ENCODE measurements around the gene QRSL1.

- TF ChIP-seq EZH2phosphoT487 (IDR thresholded peaks at IDR 0.05) (no peak), EZH2 (IDR thresholded peaks at IDR 0.05) (no peak), CTCF (IDR thresholded peaks at IDR 0.05) (no peak)
Observed at GRCh38 chr6:106614592-106615257, 14.7 kb upstream of the QRSL1 start.

Data from neural progenitor cell (in vitro differentiated cells).